Activated CD4-positive, alpha-beta T cell treated with anti-CD3 and anti-CD28 coated beads for 48 hours (primary cell): ENCODE results near the gene CA9.

ENCODE experiments used
- DNase-seq: peaks from one replicate; pipeline ENCODE4 v3.0.0-alpha.2; 2020

The CA9 gene

GRCh38 chr9:35652829-35653209 is 20.9 kb upstream of the CA9 start:
- DNase-seq: no peak

- no peak for DNase-seq
Observed at GRCh38 chr9:35653611-35654010, 20.1 kb upstream of the CA9 start.

GRCh38 chr9:35656348-35656747 is 17.4 kb upstream of the CA9 start:
- no peak for DNase-seq

GRCh38 chr9:35656831-35657545 is 16.7 kb upstream of the CA9 start:
- DNase-seq: no peak

DNA sequence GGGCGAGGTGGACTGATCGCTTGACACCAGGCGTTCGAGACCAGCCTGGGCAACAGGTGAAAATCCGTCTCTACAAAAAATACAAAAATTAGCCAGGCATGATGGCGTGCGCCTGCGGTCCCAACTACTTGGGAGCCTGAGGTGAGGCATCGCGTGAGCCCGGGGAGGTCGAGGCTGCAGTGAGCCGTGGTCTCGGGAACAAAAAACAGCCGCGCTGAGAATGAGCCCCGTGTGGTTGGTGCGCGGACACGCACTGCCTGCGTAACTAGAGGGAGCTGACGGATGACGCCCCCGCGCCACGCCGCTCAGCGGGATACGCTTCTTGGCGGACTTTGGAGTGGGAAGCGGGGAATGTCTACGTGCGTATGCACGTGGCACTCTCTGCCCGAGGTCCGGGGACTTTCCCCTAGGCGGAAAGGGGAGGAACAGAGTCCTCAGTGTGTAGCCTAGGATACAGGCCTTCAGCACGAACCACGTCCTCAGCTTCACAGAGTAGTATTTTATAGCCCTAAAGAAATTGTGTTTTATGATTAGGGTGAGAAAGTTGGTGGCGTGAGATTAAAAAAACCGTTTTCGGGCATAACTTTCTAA is 16.1 kb upstream of the CA9 start, which contains the start of gene RMRP:
RMRP (minus strand) TSS at position 474 of the 591 bp plus-strand sequence.
- DNase-seq: peak; percentile 98

DNA sequence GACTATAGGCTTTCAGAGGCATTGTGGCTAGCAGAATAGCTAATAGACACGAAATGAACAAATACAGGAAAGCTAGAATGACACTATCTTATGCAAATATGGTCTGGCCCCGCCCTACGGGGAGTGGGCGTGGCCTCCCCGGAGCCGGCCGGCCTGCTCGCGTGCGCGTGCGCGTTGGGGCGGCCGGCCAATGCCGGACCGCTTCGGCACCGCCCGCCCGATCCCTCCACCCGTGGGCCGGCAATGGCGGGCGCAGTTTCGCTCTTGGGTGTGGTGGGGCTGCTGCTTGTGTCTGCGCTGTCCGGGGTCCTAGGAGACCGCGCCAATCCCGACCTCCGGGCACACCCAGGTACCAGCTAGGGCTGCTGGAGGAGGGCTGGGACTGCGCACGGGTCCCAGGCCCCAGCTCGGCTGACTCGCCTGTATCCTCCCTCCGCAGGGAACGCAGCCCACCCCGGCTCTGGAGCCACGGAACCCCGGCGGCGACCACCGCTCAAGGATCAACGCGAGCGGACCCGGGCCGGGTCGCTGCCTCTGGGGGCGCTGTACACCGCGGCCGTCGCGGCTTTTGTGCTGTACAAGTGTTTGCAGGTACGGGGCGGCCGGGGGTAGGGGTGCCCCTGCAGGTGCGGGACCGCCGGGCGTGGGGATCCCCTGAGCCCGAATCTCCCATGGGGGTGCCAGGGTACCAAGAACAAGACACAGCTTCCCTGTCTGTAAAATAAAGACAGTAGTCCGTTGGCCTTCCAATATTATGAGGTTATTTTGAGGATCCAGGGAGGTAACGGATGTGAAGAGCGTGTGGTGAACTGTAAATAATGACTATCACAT is 15.4 kb upstream of the CA9 start, which contains the start of gene CCDC107:
CCDC107 (plus strand) TSS at position 156 of the 831 bp plus-strand sequence; CDS start at position 244, 88 bp downstream.
- DNase-seq: peak; percentile 84

DNA sequence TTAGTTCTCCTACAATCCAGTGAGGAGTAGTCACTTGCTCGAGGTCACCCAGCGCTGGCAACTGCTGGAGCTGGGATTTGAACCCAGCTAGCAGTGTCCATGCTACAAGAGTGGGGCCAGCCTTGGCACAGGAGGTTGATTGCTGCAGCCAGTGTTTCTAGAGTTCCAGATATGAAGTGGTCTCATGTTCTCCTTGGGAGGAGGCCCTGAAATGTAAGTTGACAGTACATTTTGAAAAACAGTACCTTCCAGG is 14.8 kb upstream of the CA9 start:
- no peak for DNase-seq

GRCh38 chr9:35659340-35659739 is 14.4 kb upstream of the CA9 start:
- DNase-seq: no peak

- DNase-seq: no peak
Observed at GRCh38 chr9:35660966-35661415, 12.7 kb upstream of the CA9 start.

GRCh38 chr9:35661756-35662350 is 11.9 kb upstream of the CA9 start:
- DNase-seq: no peak

GRCh38 chr9:35662437-35662836 is 11.3 kb upstream of the CA9 start:
- no peak for DNase-seq

- DNase-seq: peak; percentile 83
Observed at GRCh38 chr9:35664531-35665470, 8.9 kb upstream of the CA9 start, which contains the start of gene ARHGEF39. ARHGEF39 (minus strand) TSS chr9:35665195; CDS start chr9:35665169, 26 bp downstream.

GRCh38 chr9:35665471-35665818 is 8.3 kb upstream of the CA9 start:
- no peak for DNase-seq

DNA sequence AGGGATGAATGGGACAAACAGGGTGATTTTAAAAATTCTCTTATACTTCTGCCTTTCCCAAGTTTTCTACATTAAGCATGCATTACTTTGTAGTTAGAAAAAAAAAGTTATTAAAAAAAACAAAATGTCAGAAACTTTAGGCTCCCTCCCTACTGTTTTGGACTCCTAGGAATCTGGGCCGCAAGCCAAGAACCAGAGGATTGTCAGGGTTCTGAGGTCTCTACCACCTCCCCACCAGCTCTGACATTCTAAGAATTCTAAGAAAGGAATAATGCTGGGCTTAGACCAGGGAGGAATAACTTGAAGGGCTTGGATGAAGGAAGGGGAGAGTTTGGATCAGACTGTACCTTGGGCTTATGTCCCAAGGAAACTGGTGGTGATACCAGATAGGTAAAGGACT is 7.7 kb upstream of the CA9 start:
- no peak for DNase-seq

DNA sequence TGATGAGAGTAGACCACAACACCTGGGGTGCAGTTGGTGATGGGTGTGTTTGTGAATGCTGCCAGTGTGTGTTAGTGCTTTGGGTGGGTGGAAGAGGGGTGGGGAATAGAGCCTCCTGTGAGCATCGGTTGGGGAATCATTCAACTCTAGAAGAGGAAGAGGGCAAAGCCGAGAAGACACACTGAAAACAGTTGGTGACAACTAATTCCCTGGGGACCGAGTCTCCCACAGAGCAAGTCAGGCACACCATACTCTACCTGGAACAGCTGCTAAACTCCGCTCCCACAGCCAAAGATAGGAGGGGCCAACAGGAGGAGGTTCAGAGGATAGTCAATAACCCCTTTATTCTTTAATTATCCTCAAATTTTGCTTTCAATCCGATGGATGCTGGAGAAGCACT is 7.2 kb upstream of the CA9 start:
- DNase-seq: no peak

DNA sequence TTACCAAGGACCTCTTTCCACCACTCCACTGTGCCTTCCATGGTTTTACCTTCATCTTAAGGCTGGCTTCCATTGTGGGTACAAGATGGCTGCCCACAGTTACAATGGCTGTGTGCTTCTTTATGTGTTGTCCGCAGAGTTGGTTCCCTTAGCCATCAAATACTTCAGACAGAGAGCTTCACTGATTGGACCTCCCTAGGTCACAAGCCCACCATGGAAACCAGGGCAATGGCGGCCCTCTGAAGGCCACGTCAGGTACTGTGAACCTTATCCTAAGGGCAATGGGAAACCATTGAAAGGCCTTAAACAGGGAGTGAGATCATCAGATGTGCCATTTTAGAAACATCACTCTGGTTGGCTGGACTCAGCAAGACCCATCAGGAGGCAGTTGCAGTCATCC is 5.8 kb upstream of the CA9 start:
- DNase-seq: no peak

- DNase-seq: no peak
Observed at GRCh38 chr9:35669331-35670145, 4.2 kb upstream of the CA9 start.

DNA sequence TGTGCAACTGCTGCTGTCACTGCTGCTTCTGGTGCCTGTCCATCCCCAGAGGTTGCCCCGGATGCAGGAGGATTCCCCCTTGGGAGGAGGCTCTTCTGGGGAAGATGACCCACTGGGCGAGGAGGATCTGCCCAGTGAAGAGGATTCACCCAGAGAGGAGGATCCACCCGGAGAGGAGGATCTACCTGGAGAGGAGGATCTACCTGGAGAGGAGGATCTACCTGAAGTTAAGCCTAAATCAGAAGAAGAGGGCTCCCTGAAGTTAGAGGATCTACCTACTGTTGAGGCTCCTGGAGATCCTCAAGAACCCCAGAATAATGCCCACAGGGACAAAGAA is 265 bp downstream of the CA9 start:
- no peak for DNase-seq

DNA sequence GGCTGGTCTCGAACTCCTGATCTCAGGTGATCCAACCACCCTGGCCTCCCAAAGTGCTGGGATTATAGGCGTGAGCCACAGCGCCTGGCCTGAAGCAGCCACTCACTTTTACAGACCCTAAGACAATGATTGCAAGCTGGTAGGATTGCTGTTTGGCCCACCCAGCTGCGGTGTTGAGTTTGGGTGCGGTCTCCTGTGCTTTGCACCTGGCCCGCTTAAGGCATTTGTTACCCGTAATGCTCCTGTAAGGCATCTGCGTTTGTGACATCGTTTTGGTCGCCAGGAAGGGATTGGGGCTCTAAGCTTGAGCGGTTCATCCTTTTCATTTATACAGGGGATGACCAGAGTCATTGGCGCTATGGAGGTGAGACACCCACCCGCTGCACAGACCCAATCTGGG is 1.5 kb downstream of the CA9 start:
- DNase-seq: no peak

DNA sequence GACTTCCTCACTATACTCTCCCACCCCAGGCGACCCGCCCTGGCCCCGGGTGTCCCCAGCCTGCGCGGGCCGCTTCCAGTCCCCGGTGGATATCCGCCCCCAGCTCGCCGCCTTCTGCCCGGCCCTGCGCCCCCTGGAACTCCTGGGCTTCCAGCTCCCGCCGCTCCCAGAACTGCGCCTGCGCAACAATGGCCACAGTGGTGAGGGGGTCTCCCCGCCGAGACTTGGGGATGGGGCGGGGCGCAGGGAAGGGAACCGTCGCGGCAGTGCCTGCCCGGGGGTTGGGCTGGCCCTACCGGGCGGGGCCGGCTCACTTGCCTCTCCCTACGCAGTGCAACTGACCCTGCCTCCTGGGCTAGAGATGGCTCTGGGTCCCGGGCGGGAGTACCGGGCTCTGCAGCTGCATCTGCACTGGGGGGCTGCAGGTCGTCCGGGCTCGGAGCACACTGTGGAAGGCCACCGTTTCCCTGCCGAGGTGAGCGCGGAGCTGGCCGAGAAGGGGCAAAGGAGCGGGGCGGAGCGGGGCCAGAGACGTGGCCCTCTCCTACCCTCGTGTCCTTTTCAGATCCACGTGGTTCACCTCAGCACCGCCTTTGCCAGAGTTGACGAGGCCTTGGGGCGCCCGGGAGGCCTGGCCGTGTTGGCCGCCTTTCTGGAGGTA is 2.1 kb downstream of the CA9 start:
- DNase-seq: peak; percentile 47

DNA sequence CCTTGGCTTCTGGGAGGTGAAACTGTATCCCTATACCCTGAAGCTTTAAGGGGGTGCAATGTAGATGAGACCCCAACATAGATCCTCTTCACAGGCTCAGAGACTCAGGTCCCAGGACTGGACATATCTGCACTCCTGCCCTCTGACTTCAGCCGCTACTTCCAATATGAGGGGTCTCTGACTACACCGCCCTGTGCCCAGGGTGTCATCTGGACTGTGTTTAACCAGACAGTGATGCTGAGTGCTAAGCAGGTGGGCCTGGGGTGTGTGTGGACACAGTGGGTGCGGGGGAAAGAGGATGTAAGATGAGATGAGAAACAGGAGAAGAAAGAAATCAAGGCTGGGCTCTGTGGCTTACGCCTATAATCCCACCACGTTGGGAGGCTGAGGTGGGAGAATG is 5.4 kb downstream of the CA9 start:
- no peak for DNase-seq
